ENCODE data around the gene PCNX3. TPM values are rescaled to one million over a fixed set of nuclear protein-coding genes. Genes with fewer than 3 reads are reported as not detected.

The PCNX3 gene
- total RNA-seq, 2 donors from 2014 or later: 37.5 to 39.5 TPM

- ATAC-seq (ENCODE audit: insufficient number of reproducible peaks, low FRiP score, low read depth) (no peak), DNase-seq (ENCODE audit: low spot score) (no peak)
- no peaks in the 10 kb centered on the region for H3K27me3 ChIP-seq (replicated peaks; ENCODE audit: insufficient read depth)
- peaks cover 13 to 19% of the 10 kb centered on the region in 2 donors for H3K4me1 ChIP-seq (ENCODE audit: control insufficient read depth in 1 of 2, low read depth in 2 of 2)
- no peak for TF ChIP-seq CTCF (IDR thresholded peaks at IDR 0.05)
- H3K27ac ChIP-seq: no peak overlapping the region
- H3K9me3 ChIP-seq: no peaks in the 10 kb centered on the region
- H3K4me3 ChIP-seq: no peak overlapping the region
- H3K36me3 ChIP-seq: peaks cover 43% of the 10 kb centered on the region
These were observed 2.6 kb downstream of the PCNX3 start for GRCh38 chr11:65617990-65618751.

- no peaks in the 10 kb centered on the region for H3K27me3 ChIP-seq (replicated peaks; ENCODE audit: insufficient read depth)
- H3K36me3 ChIP-seq: peaks cover 43% of the 10 kb centered on the region
- no peak overlapping the region for H3K27ac ChIP-seq
- no peak overlapping the region for H3K4me3 ChIP-seq
- H3K9me3 ChIP-seq: no peaks in the 10 kb centered on the region
- DNase-seq (ENCODE audit: low spot score) (no peak), ATAC-seq (ENCODE audit: insufficient number of reproducible peaks, low FRiP score, low read depth) (no peak)
- H3K4me1 ChIP-seq (ENCODE audit: control insufficient read depth in 1 of 2, low read depth in 2 of 2): peaks cover 11 to 17% of the 10 kb centered on the region in 2 donors
- no peak for TF ChIP-seq CTCF (IDR thresholded peaks at IDR 0.05)
These were observed 3.2 kb downstream of the PCNX3 start for GRCh38 chr11:65618763-65619162.

- DNase-seq (ENCODE audit: low spot score) (no peak), ATAC-seq (ENCODE audit: insufficient number of reproducible peaks, low FRiP score, low read depth) (no peak)
- Histone ChIP-seq H3K27ac (no peak overlapping the region), H3K27me3 (replicated peaks; ENCODE audit: insufficient read depth) (no peaks in the 10 kb centered on the region), H3K36me3 (peaks cover 47% of the 10 kb centered on the region), H3K9me3 (no peaks in the 10 kb centered on the region), H3K4me3 (no peak overlapping the region), H3K4me1 (ENCODE audit: control insufficient read depth in 1 of 2, low read depth in 2 of 2) (peaks cover 11 to 17% of the 10 kb centered on the region in 2 donors)
- TF ChIP-seq CTCF (IDR thresholded peaks at IDR 0.05): no peak
These were observed 3.8 kb downstream of the PCNX3 start for GRCh38 chr11:65619281-65619928.

GRCh38 chr11:65620666-65621065 is 5.1 kb downstream of the PCNX3 start:
- peaks cover 59% of the 10 kb centered on the region for H3K36me3 ChIP-seq
- DNase-seq (ENCODE audit: low spot score): no peak
- ATAC-seq (ENCODE audit: insufficient number of reproducible peaks, low FRiP score, low read depth): no peak

More at GRCh38 chr11:65620666-65621065, 5.1 kb downstream of the PCNX3 start:
- H3K27ac ChIP-seq: no peak overlapping the region
- peaks cover 11 to 17% of the 10 kb centered on the region in 2 donors for H3K4me1 ChIP-seq (ENCODE audit: control insufficient read depth in 1 of 2, low read depth in 2 of 2)
- TF ChIP-seq CTCF (IDR thresholded peaks at IDR 0.05): no peak
- H3K9me3 ChIP-seq: no peaks in the 10 kb centered on the region
- no peaks in the 10 kb centered on the region for H3K27me3 ChIP-seq (replicated peaks; ENCODE audit: insufficient read depth)
- no peak overlapping the region for H3K4me3 ChIP-seq

Measured in thoracic aorta (tissue), 2 donors.